ENCODE measurements around the gene PTPN4. TPM values are rescaled to one million over a fixed set of nuclear protein-coding genes. Genes with fewer than 3 reads are reported as not detected.

The PTPN4 gene
- total and polyA plus RNA-seq, 9 of the 15 experiments (the other 6 are each of a cell fraction or from before 2014, with no cell fraction given): 5.0 to 32.8 (median 27.3) TPM

- no peak overlapping the region for H3K4me3 ChIP-seq
- H3K27ac ChIP-seq (ENCODE audit: extremely low read depth, low read depth, low read length): no peak overlapping the region
- 0 out of 3 replicates have a peak, but pooled peaks cover 2% of the 10 kb centered on the region for H3K36me3 ChIP-seq (ENCODE audit: control insufficient read depth, insufficient read depth, low read length)
- DNase-seq (ENCODE audit: extremely low read depth in 1 of 4, low spot score in 3 of 4): no peak
- 76% methylated on average over 8 of the region's 8 CpGs for WGBS (ENCODE audit: insufficient coverage, low coverage, missing lambda C conversion rate)
- H4K20me1 ChIP-seq (replicated peaks; ENCODE audit: control insufficient read depth, insufficient read depth, low read length): no peaks in the 10 kb centered on the region
- FAIRE-seq: no peak
- H3K27me3 ChIP-seq (ENCODE audit: control insufficient read depth in 2 of 2, insufficient read depth in 2 of 2, low read length in 2 of 2): no peaks in the 10 kb centered on the region
- no peaks in the 10 kb centered on the region for H3K9me1 ChIP-seq (ENCODE audit: control insufficient read depth, insufficient read depth, low read length)
- H2AFZ ChIP-seq (ENCODE audit: low read depth, low read length): no peak overlapping the region
- H3K9me3 ChIP-seq (replicated peaks; ENCODE audit: control insufficient read depth, insufficient read depth, low read depth, low read length): no peaks in the 10 kb centered on the region
- in situ Hi-C loops (cut with MboI) (no loop called here), intact Hi-C loops (cut with micrococcal nuclease) (loop anchor here (5.0 to 10.0 kb wide), 3 partner anchors 160 to 300 kb away; no protein-coding TSS in a partner anchor)
- ChIA-PET POLR2A (interaction anchor here (0.6 kb wide), 1 partner anchor 291 kb away, joined by 5 read pairs; no protein-coding TSS in a partner anchor), CTCF (ENCODE audit: low intra/inter-chr PET ratio) (interaction anchor here (0.6 kb wide), 1 partner anchor 94 kb away, joined by 5 read pairs; no protein-coding TSS in a partner anchor)
- BruUV-seq (replicated peaks): no TSS peak
- no peak overlapping the region for H3K9ac ChIP-seq (ENCODE audit: insufficient read depth in 1 of 2, low read depth in 2 of 2, low read length in 2 of 2)
- H3K4me2 ChIP-seq (ENCODE audit: insufficient read depth, low read length): peak overlapping the region; percentile 81; the same call in 1 of the 2 replicates
- ATAC-seq: no peak
- H3K79me2 ChIP-seq (ENCODE audit: control insufficient read depth, insufficient read depth, low read length): peaks cover 12% of the 10 kb centered on the region; the same call in 1 of the 3 replicates
- peaks cover 2 to 15% of the 10 kb centered on the region in 2 experiments; a peak in 3 of 5 replicates for H3K4me1 ChIP-seq (replicated peaks in 1 of 2; ENCODE audit: control insufficient read depth in 2 of 2, insufficient read depth in 2 of 2, low read length in 2 of 2)
- TF ChIP-seq KAT2B (IDR thresholded peaks at IDR 0.05; ENCODE audit: low read depth, low read length): no peak
- no peak for TF ChIP-seq RAD21 (CRISPR knock-in tag; conservative IDR thresholded peaks at IDR 0.05 in 1 of 2, IDR thresholded peaks at IDR 0.05 in 1 of 2)
- no peak for TF ChIP-seq ZFPM2 (CRISPR knock-in tag; IDR thresholded peaks at IDR 0.05)
- no peak for TF ChIP-seq NFE2L1 (tag; IDR thresholded peaks at IDR 0.05; ENCODE audit: borderline replicate concordance, low read depth)
- TF ChIP-seq, protein P1, sequence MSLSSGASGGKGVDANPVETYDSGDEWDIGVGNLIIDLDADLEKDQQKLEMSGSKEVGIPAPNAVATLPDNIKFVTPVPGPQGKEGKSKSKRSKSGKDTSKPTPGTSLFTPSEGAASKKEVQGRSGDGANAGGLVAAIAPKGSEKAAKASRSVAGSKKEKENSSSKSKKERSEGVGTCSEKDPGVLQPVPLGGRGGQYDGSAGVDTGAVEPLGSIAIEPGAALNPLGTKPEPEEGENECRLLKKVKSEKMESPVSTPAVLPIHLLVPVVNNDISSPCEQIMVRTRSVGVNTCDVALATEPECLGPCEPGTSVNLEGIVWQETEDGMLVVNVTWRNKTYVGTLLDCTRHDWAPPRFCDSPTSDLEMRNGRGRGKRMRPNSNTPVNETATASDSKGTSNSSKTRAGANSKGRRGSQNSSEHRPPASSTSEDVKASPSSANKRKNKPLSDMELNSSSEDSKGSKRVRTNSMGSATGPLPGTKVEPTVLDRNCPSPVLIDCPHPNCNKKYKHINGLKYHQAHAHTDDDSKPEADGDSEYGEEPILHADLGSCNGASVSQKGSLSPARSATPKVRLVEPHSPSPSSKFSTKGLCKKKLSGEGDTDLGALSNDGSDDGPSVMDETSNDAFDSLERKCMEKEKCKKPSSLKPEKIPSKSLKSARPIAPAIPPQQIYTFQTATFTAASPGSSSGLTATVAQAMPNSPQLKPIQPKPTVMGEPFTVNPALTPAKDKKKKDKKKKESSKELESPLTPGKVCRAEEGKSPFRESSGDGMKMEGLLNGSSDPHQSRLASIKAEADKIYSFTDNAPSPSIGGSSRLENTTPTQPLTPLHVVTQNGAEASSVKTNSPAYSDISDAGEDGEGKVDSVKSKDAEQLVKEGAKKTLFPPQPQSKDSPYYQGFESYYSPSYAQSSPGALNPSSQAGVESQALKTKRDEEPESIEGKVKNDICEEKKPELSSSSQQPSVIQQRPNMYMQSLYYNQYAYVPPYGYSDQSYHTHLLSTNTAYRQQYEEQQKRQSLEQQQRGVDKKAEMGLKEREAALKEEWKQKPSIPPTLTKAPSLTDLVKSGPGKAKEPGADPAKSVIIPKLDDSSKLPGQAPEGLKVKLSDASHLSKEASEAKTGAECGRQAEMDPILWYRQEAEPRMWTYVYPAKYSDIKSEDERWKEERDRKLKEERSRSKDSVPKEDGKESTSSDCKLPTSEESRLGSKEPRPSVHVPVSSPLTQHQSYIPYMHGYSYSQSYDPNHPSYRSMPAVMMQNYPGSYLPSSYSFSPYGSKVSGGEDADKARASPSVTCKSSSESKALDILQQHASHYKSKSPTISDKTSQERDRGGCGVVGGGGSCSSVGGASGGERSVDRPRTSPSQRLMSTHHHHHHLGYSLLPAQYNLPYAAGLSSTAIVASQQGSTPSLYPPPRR (CRISPR knock-in tag; IDR thresholded peaks at IDR 0.05; ENCODE audit: borderline replicate concordance): no peak
- TF ChIP-seq MAX (CRISPR knock-in tag; IDR thresholded peaks at IDR 0.05): no peak
- no peak for TF ChIP-seq ZFP30 (CRISPR knock-in tag; IDR thresholded peaks at IDR 0.05; ENCODE audit: borderline replicate concordance)
- TF ChIP-seq EHMT2 (IDR thresholded peaks at IDR 0.05): no peak
- TF ChIP-seq CREB3L1 (IDR thresholded peaks at IDR 0.05; ENCODE audit: borderline replicate concordance, low read depth): no peak
- no peak for TF ChIP-seq HDAC3 (IDR thresholded peaks at IDR 0.05; ENCODE audit: borderline replicate concordance, partially characterized antibody)
- no peak for TF ChIP-seq TOE1 (IDR thresholded peaks at IDR 0.05; ENCODE audit: borderline replicate concordance)
- TF ChIP-seq TOE1 (CRISPR knock-in tag; IDR thresholded peaks at IDR 0.05; ENCODE audit: borderline replicate concordance, low read depth): no peak
- TF ChIP-seq HMG20B (CRISPR knock-in tag; IDR thresholded peaks at IDR 0.05): no peak
- no peak for TF ChIP-seq POLR2H (tag; IDR thresholded peaks at IDR 0.05; ENCODE audit: low read depth)
Observed at GRCh38 chr2:120014226-120014980, 254.7 kb downstream of the PTPN4 start.

All from K562 (cell line).